GM10266 (cell line): ENCODE data around the gene MRPS10.

Experiments used
- DNase-seq: peaks from one replicate; pipeline ENCODE4 v3.0.0; 2012; ENCODE audit errors: extremely low spot score
- CTCF ChIP-seq: IDR thresholded peaks from 2 replicates; pipeline ENCODE4 v1.5.1; 2012; ENCODE audit warnings: mild to moderate bottlenecking, low read depth; ENCODE audit not compliant: control insufficient read depth, insufficient read depth; ENCODE audit errors: missing control alignments

The MRPS10 gene

GRCh38 chr6:42251911-42252637 is 34.4 kb upstream of the MRPS10 start:
- no peak for TF ChIP-seq CTCF
- no peak for DNase-seq

GRCh38 chr6:42251500-42251899 is 33.8 kb upstream of the MRPS10 start:
- no peak for TF ChIP-seq CTCF
- no peak for DNase-seq

- no peak for DNase-seq
- no peak for TF ChIP-seq CTCF
Observed at GRCh38 chr6:42250274-42250931, 32.7 kb upstream of the MRPS10 start.

GRCh38 chr6:42249279-42249678 is 31.6 kb upstream of the MRPS10 start:
- DNase-seq = no peak
- TF ChIP-seq CTCF = no peak

- DNase-seq = no peak
Observed at GRCh38 chr6:42243046-42243445, 25.4 kb upstream of the MRPS10 start.

GRCh38 chr6:42241915-42242314 is 24.3 kb upstream of the MRPS10 start:
- no peak for DNase-seq
- no peak for TF ChIP-seq CTCF

More at GRCh38 chr6:42243046-42243445, 25.4 kb upstream of the MRPS10 start:
- TF ChIP-seq CTCF = no peak

GRCh38 chr6:42239736-42240375 is 22.2 kb upstream of the MRPS10 start:
- no peak for DNase-seq
- no peak for TF ChIP-seq CTCF
